Kidney capillary endothelial cell (primary cell): ENCODE data around the gene DMXL2.
"Not testable (repeated sequence)": the region's sequence is repeated elsewhere in the genome, so short reads cannot be mapped to it uniquely, and the experiment has no call there.

Experiments used
- DNase-seq: peaks from one replicate; pipeline ENCODE4 v3.0.0-alpha.2; 2018; ENCODE audit warnings: low spot score

DMXL2 gene

GRCh38 chr15:51576286-51576850 is 46.2 kb downstream of the DMXL2 start:
- no peak for DNase-seq

GRCh38 chr15:51575775-51576174 is 46.8 kb downstream of the DMXL2 start:
- DNase-seq: no peak

GRCh38 chr15:51573352-51573751 is 49.2 kb downstream of the DMXL2 start:
- DNase-seq: not testable (repeated sequence)

GRCh38 chr15:51568939-51569784 is 53.4 kb downstream of the DMXL2 start:
- DNase-seq: not testable (repeated sequence)

- DNase-seq: no peak
These were observed 61.3 kb downstream of the DMXL2 start for GRCh38 chr15:51561271-51561670.

- DNase-seq: no peak
These were observed 63.7 kb downstream of the DMXL2 start for GRCh38 chr15:51558876-51559275.

GRCh38 chr15:51558411-51558810 is 64.2 kb downstream of the DMXL2 start:
- DNase-seq: no peak

GRCh38 chr15:51550841-51551240 is 71.7 kb downstream of the DMXL2 start:
- DNase-seq: no peak

GRCh38 chr15:51547656-51548055 is 74.9 kb downstream of the DMXL2 start:
- DNase-seq: no peak

GRCh38 chr15:51536965-51537574 is 85.5 kb downstream of the DMXL2 start:
- peak; percentile 18 for DNase-seq

GRCh38 chr15:51533672-51534398 is 88.7 kb downstream of the DMXL2 start:
- no peak for DNase-seq

- no peak for DNase-seq
These were observed 95.6 kb downstream of the DMXL2 start for GRCh38 chr15:51526955-51527354.

GRCh38 chr15:51524376-51524775 is 98.2 kb downstream of the DMXL2 start:
- DNase-seq: no peak

- no peak for DNase-seq
These were observed 106.3 kb downstream of the DMXL2 start for GRCh38 chr15:51516291-51516690.

GRCh38 chr15:51505251-51505650 is 117.3 kb downstream of the DMXL2 start:
- no peak for DNase-seq

GRCh38 chr15:51503003-51503402 is 119.6 kb downstream of the DMXL2 start:
- DNase-seq: no peak

GRCh38 chr15:51499379-51499976 is 123.1 kb downstream of the DMXL2 start:
- DNase-seq: peak; percentile 15

- DNase-seq: no peak
These were observed 124.8 kb downstream of the DMXL2 start for GRCh38 chr15:51497806-51498205.

- no peak for DNase-seq
These were observed 126.3 kb downstream of the DMXL2 start for GRCh38 chr15:51496246-51496645.

GRCh38 chr15:51494411-51495314 is 127.9 kb downstream of the DMXL2 start:
- DNase-seq: no peak

GRCh38 chr15:51493892-51494291 is 128.7 kb downstream of the DMXL2 start:
- no peak for DNase-seq
